Neural progenitor cell (in vitro differentiated cells): ENCODE measurements around the gene SCP2.

Experiments
- CTCF ChIP-seq: fragments of 200-600 bp; sonication (generic); IDR thresholded peaks from 2 replicates; pipeline ENCODE4 v1.5.1; 2017; ENCODE audit warnings: antibody characterized with exemption, mild to moderate bottlenecking
- EZH2phosphoT487 ChIP-seq: fragments of 200-600 bp; sonication (generic); IDR thresholded peaks from 2 replicates; pipeline ENCODE4 v1.6.1; 2017; ENCODE audit warnings: antibody characterized with exemption

GRCh38 chr1:53093451-53093754 lies 166.3 kb downstream of the SCP2 start:
- TF ChIP-seq EZH2phosphoT487 = no peak
- no peak for TF ChIP-seq CTCF
